ENCODE measurements around the gene RFTN1.

Gene RFTN1

GRCh38 chr3:16500911-16501310 is 12.6 kb downstream of the RFTN1 start:
- no peaks in the 10 kb centered on the region for H3K9me3 ChIP-seq
- no peak for DNase-seq
- no peak for TF ChIP-seq CTCF (IDR thresholded peaks at IDR 0.05; ENCODE audit: low read depth, low read length)
- H3K4me3 ChIP-seq (ENCODE audit: low read depth, low read length), result no peak overlapping the region
- H3K36me3 ChIP-seq, result no peaks in the 10 kb centered on the region
- H3K27me3 ChIP-seq, result no peaks in the 10 kb centered on the region
- no peaks in the 10 kb centered on the region for H3K4me1 ChIP-seq

GRCh38 chr3:16500093-16500492 is 13.4 kb downstream of the RFTN1 start:
- Histone ChIP-seq H3K27me3 (no peaks in the 10 kb centered on the region), H3K4me3 (ENCODE audit: low read depth, low read length) (no peak overlapping the region), H3K9me3 (no peaks in the 10 kb centered on the region), H3K36me3 (no peaks in the 10 kb centered on the region), H3K4me1 (peaks cover 6% of the 10 kb centered on the region)
- DNase-seq, result no peak
- TF ChIP-seq CTCF (IDR thresholded peaks at IDR 0.05; ENCODE audit: low read depth, low read length), result no peak

GRCh38 chr3:16499351-16499750 is 14.1 kb downstream of the RFTN1 start:
- Histone ChIP-seq H3K27me3 (no peaks in the 10 kb centered on the region), H3K4me3 (ENCODE audit: low read depth, low read length) (no peak overlapping the region), H3K4me1 (peaks cover 6% of the 10 kb centered on the region), H3K9me3 (no peaks in the 10 kb centered on the region), H3K36me3 (no peaks in the 10 kb centered on the region)
- TF ChIP-seq CTCF (IDR thresholded peaks at IDR 0.05; ENCODE audit: low read depth, low read length), result no peak
- no peak for DNase-seq

GRCh38 chr3:16498130-16498890 is 15.2 kb downstream of the RFTN1 start:
- Histone ChIP-seq H3K36me3 (no peaks in the 10 kb centered on the region), H3K27me3 (no peaks in the 10 kb centered on the region)

GRCh38 chr3:16496408-16497222 is 16.9 kb downstream of the RFTN1 start:
- Histone ChIP-seq H3K36me3 (no peaks in the 10 kb centered on the region), H3K9me3 (no peaks in the 10 kb centered on the region), H3K27me3 (no peaks in the 10 kb centered on the region), H3K4me3 (ENCODE audit: low read depth, low read length) (no peak overlapping the region), H3K4me1 (peaks cover 6% of the 10 kb centered on the region)
- TF ChIP-seq CTCF (IDR thresholded peaks at IDR 0.05; ENCODE audit: low read depth, low read length), result no peak
- DNase-seq, result no peak

More at GRCh38 chr3:16498130-16498890, 15.2 kb downstream of the RFTN1 start:
- no peak for DNase-seq
- Histone ChIP-seq H3K4me3 (ENCODE audit: low read depth, low read length) (no peak overlapping the region), H3K4me1 (peaks cover 6% of the 10 kb centered on the region), H3K9me3 (no peaks in the 10 kb centered on the region)
- TF ChIP-seq CTCF (IDR thresholded peaks at IDR 0.05; ENCODE audit: low read depth, low read length), result no peak

GRCh38 chr3:16496008-16496407 is 17.5 kb downstream of the RFTN1 start:
- no peaks in the 10 kb centered on the region for H3K36me3 ChIP-seq

More at GRCh38 chr3:16496008-16496407, 17.5 kb downstream of the RFTN1 start:
- no peaks in the 10 kb centered on the region for H3K27me3 ChIP-seq
- DNase-seq, result no peak
- no peak overlapping the region for H3K4me3 ChIP-seq (ENCODE audit: low read depth, low read length)
- H3K9me3 ChIP-seq, result no peaks in the 10 kb centered on the region
- TF ChIP-seq CTCF (IDR thresholded peaks at IDR 0.05; ENCODE audit: low read depth, low read length), result no peak
- peaks cover 6% of the 10 kb centered on the region for H3K4me1 ChIP-seq
